HepG2 (cell line): ENCODE measurements around the gene ITPK1. TPM values are rescaled to one million over a fixed set of nuclear protein-coding genes. Genes with fewer than 3 reads are reported as not detected.

Source experiments
- ATAC-seq: fragments of 200-7000 bp; cut with Tn5 transposase; 3 replicates; pipeline ENCODE4 v1.9.1; 2020; ENCODE audit warnings: mild to moderate bottlenecking, moderate library complexity
- BruUV-seq: library from RNA; stranded (reverse); fragments of 400-500 nt; replicated peaks from 2 replicates; lab custom pipeline; 2021; lab: Mats Ljungman, UMichigan
- CTCF ChIA-PET: fragments of 300-600 bp; formaldehyde crosslinking; extraction: SDS; loops from one replicate; lab custom pipeline; 2021; ENCODE audit warnings: low total read pairs, inconsistent platforms, low intra/inter-chr PET ratio; lab: Yijun Ruan, JAX
- POLR2A ChIA-PET: fragments of 350-600 bp; sonication (Branson Sonifier 250); formaldehyde crosslinking; loops from one replicate; lab custom pipeline; 2020; ENCODE audit warnings: antibody characterized with exemption, inconsistent platforms; lab: Yijun Ruan, JAX
- DNase-seq: peaks from one replicate; pipeline ENCODE4 v3.0.0-alpha.2; 2015; ENCODE audit warnings: low spot score
- FAIRE-seq: peaks from 3 replicates; lab custom pipeline; 2011; peaks lifted over from hg19 to GRCh38; lab: Jason Lieb, UNC
- H2AFZ ChIP-seq: one replicate; pipeline ENCODE4 v1.6.1; 2011; ENCODE audit warnings: low read length, inconsistent platforms
- H3K27ac ChIP-seq: fragments of 300-600 bp; 3 replicates; pipeline ENCODE4 v1.8.0; 2011; ENCODE audit warnings: mixed run types, mild to moderate bottlenecking, mixed read lengths, low read length, inconsistent platforms; ENCODE audit not compliant: insufficient read depth; ENCODE audit errors: extremely low read length
- H3K27me3 ChIP-seq, 2 experiments: fragments of 200-600 bp in 1 of 2; 2 replicates in 1 of 2; 3 replicates in 1 of 2; pipeline versions ENCODE4 v1.6.0 to v1.8.0; 2011; ENCODE audit warnings: low read length in 2 of 2, mild to moderate bottlenecking in 2 of 2, moderate library complexity in 2 of 2, inconsistent platforms in 1 of 2; ENCODE audit not compliant: insufficient read depth in 2 of 2, control insufficient read depth in 1 of 2
- H3K36me3 ChIP-seq, 2 experiments: fragments of 200-600 bp in 1 of 2; replicated peaks in 1 of 2; 2 replicates in 1 of 2; 3 replicates in 1 of 2; pipeline versions ENCODE4 v1.5.1 to v1.8.0; 2011; ENCODE audit warnings: low read length in 2 of 2, inconsistent platforms in 1 of 2; ENCODE audit not compliant: insufficient read depth in 2 of 2, control insufficient read depth in 1 of 2
- H3K4me1 ChIP-seq: 2 replicates; pipeline ENCODE4 v1.5.1; 2012; ENCODE audit warnings: low read length, inconsistent platforms; ENCODE audit not compliant: insufficient read depth
- H3K4me2 ChIP-seq: 2 replicates; pipeline ENCODE4 v1.6.0; 2011; ENCODE audit warnings: low read depth, low read length, inconsistent platforms
- H3K4me3 ChIP-seq, 3 experiments: fragments of 200-600 bp in 1 of 3; sonication (generic), shearing (Covaris generic) in 1 of 3; replicated peaks in 1 of 3; 2 replicates each; pipeline ENCODE4 v1.5.1; 2011 to 2016; ENCODE audit warnings: low read length in 3 of 3, inconsistent platforms in 2 of 3, low read depth in 2 of 3, mild to moderate bottlenecking in 2 of 3, control low read depth in 1 of 3, mixed read lengths in 1 of 3; ENCODE audit not compliant: insufficient read depth in 1 of 3
- H3K79me2 ChIP-seq: one replicate; pipeline ENCODE4 v1.6.1; 2011; ENCODE audit warnings: low read length, inconsistent platforms; ENCODE audit not compliant: insufficient read depth
- H3K9ac ChIP-seq: 2 replicates; pipeline ENCODE4 v1.6.0; 2011; ENCODE audit warnings: mild to moderate bottlenecking, low read depth, low read length, inconsistent platforms; ENCODE audit not compliant: insufficient read depth
- H3K9me3 ChIP-seq: 2 replicates; pipeline ENCODE4 v1.5.1; 2012; ENCODE audit warnings: mild to moderate bottlenecking, low read length
- H4K20me1 ChIP-seq: 2 replicates; pipeline ENCODE4 v1.6.0; 2011; ENCODE audit warnings: inconsistent platforms, mild to moderate bottlenecking, low read length, moderate library complexity; ENCODE audit not compliant: insufficient read depth
- GPN1 ChIP-seq: sonication (generic); formaldehyde crosslinking; IDR thresholded peaks from 2 replicates; pipeline ENCODE4 v1.5.1; 2020; ENCODE audit warnings: missing genetic modification reagents, borderline replicate concordance
- JARID2 ChIP-seq: sonication (generic); formaldehyde crosslinking; IDR thresholded peaks from 2 replicates; pipeline ENCODE4 v1.8.1; 2023; ENCODE audit warnings: missing genetic modification reagents, inconsistent platforms; ENCODE audit not compliant: insufficient replicate concordance
- PRPF4 ChIP-seq: fragments of 200-400 bp; formaldehyde crosslinking; IDR thresholded peaks from 2 replicates; pipeline ENCODE4 v1.6.1; 2016; ENCODE audit warnings: low read length, low read depth; ENCODE audit not compliant: poor library complexity, severe bottlenecking
- RAD21 ChIP-seq: fragments of 450-650 bp; formaldehyde crosslinking; IDR thresholded peaks from 2 replicates; pipeline ENCODE4 v1.5.0; 2020; ENCODE audit warnings: mild to moderate bottlenecking
- SRSF4 ChIP-seq: fragments of 200-400 bp; formaldehyde crosslinking; IDR thresholded peaks from one replicate; pipeline ENCODE4 v1.6.1; 2018; ENCODE audit warnings: mild to moderate bottlenecking, low read depth, low read length, moderate library complexity; ENCODE audit not compliant: poor library complexity, severe bottlenecking
- ZNF101 ChIP-seq: sonication (generic); formaldehyde crosslinking; IDR thresholded peaks from 2 replicates; pipeline ENCODE4 v1.4.0; 2020; ENCODE audit warnings: mild to moderate bottlenecking, low read depth, missing genetic modification reagents, borderline replicate concordance
- ZNF296 ChIP-seq: sonication (generic); formaldehyde crosslinking; conservative IDR thresholded peaks from 2 replicates; pipeline ENCODE4 v1.5.0; 2020; ENCODE audit warnings: mild to moderate bottlenecking, missing genetic modification reagents
- ZNF354B ChIP-seq: sonication (generic); formaldehyde crosslinking; IDR thresholded peaks from 2 replicates; pipeline ENCODE4 v1.8.0; 2022; ENCODE audit warnings: mild to moderate bottlenecking, missing genetic modification reagents
- WGBS: methylation state at CpG from one replicate; pipeline ENCODE4 v1.1.6; 2017; ENCODE audit warnings: low lambda C conversion rate; 5-methylcytosine and 5-hydroxymethylcytosine counted together
- in situ Hi-C: cut with HindIII; loops from 2 replicates; pipeline ENCODE4 v1.10.0; 2017; ENCODE audit warnings: low pct_unique_long_range_greater_than_20kb; ENCODE audit not compliant: extremely low pct_ligation_motif_present
- intact Hi-C: fragments of 100-400 bp; cut with micrococcal nuclease; formaldehyde crosslinking; loops from one replicate; pipeline ENCODE4 v1.10.0; 2022; ENCODE audit not compliant: unreplicated experiment
- polyA plus RNA-seq, 8 experiments: library from polyadenylated mRNA; depleted of rRNA in 3 of 8; stranded (reverse) in 7 of 8; unstranded in 1 of 8; fragments of >200 nt; fragmentation: Illumina TruSeq in 4 of 8; extraction: Trizol in 4 of 8; gene quantifications; 2 replicates each; pipeline versions ENCODE4 v1.2.1 to v1.2.3, GENCODE V29; 2011 to 2016; ENCODE audit warnings: low read depth in 4 of 8, missing spikeins in 1 of 8, mixed read lengths in 1 of 8; ENCODE audit not compliant: insufficient read depth in 1 of 8
- total RNA-seq, 5 experiments: library from RNA; depleted of rRNA; stranded (reverse); fragments of >200 nt; fragmentation: Illumina TruSeq; extraction: Trizol; gene quantifications; 2 replicates each; pipeline ENCODE4 v1.2.3, GENCODE V29; 2016; ENCODE audit warnings: low read depth in 1 of 5
- TF ChIP-seq, protein P1 (sequence below): sonication (generic); formaldehyde crosslinking; IDR thresholded peaks from 2 replicates; pipeline ENCODE4 v1.4.0; 2020; ENCODE audit warnings: mild to moderate bottlenecking, missing genetic modification reagents

Gene ITPK1
- total and polyA plus RNA-seq, 2 of the 13 experiments (the other 11 are each of a cell fraction or from before 2014, with no cell fraction given): 20.5 to 47.5 TPM

- ChIA-PET CTCF (no interaction called here), POLR2A (no interaction called here)
- Histone ChIP-seq H3K36me3 (peaks cover 4 to 5% of the 10 kb centered on the region in 2 experiments; a peak in 4 of 5 replicates), H3K4me1 (peaks cover 78% of the 10 kb centered on the region), H2AFZ (no peak overlapping the region), H3K9me3 (no peaks in the 10 kb centered on the region), H4K20me1 (no peaks in the 10 kb centered on the region), H3K27ac (no peak overlapping the region), H3K27me3 (no peaks in the 10 kb centered on the region), H3K79me2 (peaks cover 3% of the 10 kb centered on the region), H3K4me2 (no peak overlapping the region), H3K9ac (no peak overlapping the region), H3K4me3 (no peak overlapping the region)
- no peak for ATAC-seq
- 94% methylated on average over 10 of the region's 18 CpGs for WGBS
- no peak for FAIRE-seq
- intact Hi-C loops: no loop called here
- in situ Hi-C loops: no loop called here
- BruUV-seq: no TSS peak
- no peak for TF ChIP-seq RAD21 (CRISPR knock-in tag)
- no peak for TF ChIP-seq ZNF296 (CRISPR knock-in tag)
- DNase-seq: no peak
Measured at GRCh38 chr14:93016275-93016845, 99.4 kb downstream of the ITPK1 start.

GRCh38 chr14:93015505-93015904, 100.2 kb downstream of the ITPK1 start:
- FAIRE-seq: no peak
- intact Hi-C loops (no loop called here), in situ Hi-C loops (no loop called here)
- no peak overlapping the region for H3K4me2 ChIP-seq
- H3K79me2 ChIP-seq: peaks cover 3% of the 10 kb centered on the region
- no peaks in the 10 kb centered on the region for H3K27me3 ChIP-seq
- no peaks in the 10 kb centered on the region for H4K20me1 ChIP-seq
- no peak overlapping the region for H3K4me3 ChIP-seq
- H2AFZ ChIP-seq: no peak overlapping the region
- DNase-seq: no peak
- WGBS: 96% methylated on average over 14 of the region's 15 CpGs
- H3K4me1 ChIP-seq: peaks cover 78% of the 10 kb centered on the region
- no peak overlapping the region for H3K9ac ChIP-seq
- H3K27ac ChIP-seq: no peak overlapping the region
- ChIA-PET CTCF (no interaction called here), POLR2A (no interaction called here)
- peaks cover 4 to 5% of the 10 kb centered on the region in 2 experiments; a peak in 4 of 5 replicates for H3K36me3 ChIP-seq
- BruUV-seq: no TSS peak
- ATAC-seq: no peak
- no peaks in the 10 kb centered on the region for H3K9me3 ChIP-seq
- TF ChIP-seq ZNF101 (CRISPR knock-in tag) (no peak), PRPF4 (no peak), GPN1 (CRISPR knock-in tag) (no peak), JARID2 (CRISPR knock-in tag) (no peak), SRSF4 (no peak), ZNF354B (CRISPR knock-in tag) (no peak)
- TF ChIP-seq, protein P1, sequence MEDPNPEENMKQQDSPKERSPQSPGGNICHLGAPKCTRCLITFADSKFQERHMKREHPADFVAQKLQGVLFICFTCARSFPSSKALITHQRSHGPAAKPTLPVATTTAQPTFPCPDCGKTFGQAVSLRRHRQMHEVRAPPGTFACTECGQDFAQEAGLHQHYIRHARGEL (CRISPR knock-in tag): no peak
